KMS-11 (cell line): Measurements from ENCODE around the gene HMGCS2.

Source experiments
- H2AFZ ChIP-seq: fragments of 200-600 bp; sonication (generic); 2 replicates; pipeline ENCODE4 v1.6.1; 2016; ENCODE audit warnings: antibody characterized with exemption, mixed run types, low read depth
- H3K27ac ChIP-seq: fragments of 200-600 bp; sonication (generic); 2 replicates; pipeline ENCODE4 v1.6.1; 2016; ENCODE audit warnings: mild to moderate bottlenecking, mixed run types
- H3K27me3 ChIP-seq: fragments of 200-600 bp; sonication (generic); 2 replicates; pipeline ENCODE4 v1.6.1; 2017; ENCODE audit warnings: mild to moderate bottlenecking, low read depth, mixed run types, moderate library complexity; ENCODE audit not compliant: insufficient read depth
- H3K36me3 ChIP-seq: fragments of 200-600 bp; sonication (generic); 2 replicates; pipeline ENCODE4 v1.6.1; 2017; ENCODE audit warnings: mild to moderate bottlenecking, mixed run types; ENCODE audit not compliant: insufficient read depth
- H3K4me1 ChIP-seq: fragments of 200-600 bp; sonication (generic); 2 replicates; pipeline ENCODE4 v1.6.1; 2016; ENCODE audit warnings: mild to moderate bottlenecking, low read depth, mixed run types; ENCODE audit not compliant: poor library complexity, severe bottlenecking
- H3K4me2 ChIP-seq: fragments of 200-600 bp; sonication (generic); 2 replicates; pipeline ENCODE4 v1.7.0; 2016; ENCODE audit warnings: mild to moderate bottlenecking, mixed run types
- H3K4me3 ChIP-seq: fragments of 200-600 bp; sonication (generic); IDR thresholded peaks from 2 replicates; pipeline ENCODE4 v1.6.1; 2017; ENCODE audit warnings: low read depth, low read length, mixed read lengths; ENCODE audit not compliant: insufficient read depth
- H3K79me2 ChIP-seq: fragments of 200-600 bp; sonication (generic); 2 replicates; pipeline ENCODE4 v1.6.1; 2016; ENCODE audit warnings: low read depth, mixed run types; ENCODE audit not compliant: insufficient read depth
- H3K9ac ChIP-seq: fragments of 200-600 bp; sonication (generic); 2 replicates; pipeline ENCODE4 v1.6.1; 2016; ENCODE audit warnings: mild to moderate bottlenecking, mixed run types
- H4K20me1 ChIP-seq: fragments of 200-600 bp; sonication (generic); 2 replicates; pipeline ENCODE4 v1.6.1; 2016; ENCODE audit warnings: mild to moderate bottlenecking, mixed run types; ENCODE audit not compliant: insufficient read depth
- TF ChIP-seq, protein P1 (sequence below): fragments of 200-600 bp; sonication (generic); conservative IDR thresholded peaks from 2 replicates; pipeline ENCODE4 v1.6.1; 2017; ENCODE audit warnings: low read depth, mild to moderate bottlenecking, antibody characterized with exemption, low read length, moderate library complexity, mixed read lengths

HMGCS2 gene

DNA sequence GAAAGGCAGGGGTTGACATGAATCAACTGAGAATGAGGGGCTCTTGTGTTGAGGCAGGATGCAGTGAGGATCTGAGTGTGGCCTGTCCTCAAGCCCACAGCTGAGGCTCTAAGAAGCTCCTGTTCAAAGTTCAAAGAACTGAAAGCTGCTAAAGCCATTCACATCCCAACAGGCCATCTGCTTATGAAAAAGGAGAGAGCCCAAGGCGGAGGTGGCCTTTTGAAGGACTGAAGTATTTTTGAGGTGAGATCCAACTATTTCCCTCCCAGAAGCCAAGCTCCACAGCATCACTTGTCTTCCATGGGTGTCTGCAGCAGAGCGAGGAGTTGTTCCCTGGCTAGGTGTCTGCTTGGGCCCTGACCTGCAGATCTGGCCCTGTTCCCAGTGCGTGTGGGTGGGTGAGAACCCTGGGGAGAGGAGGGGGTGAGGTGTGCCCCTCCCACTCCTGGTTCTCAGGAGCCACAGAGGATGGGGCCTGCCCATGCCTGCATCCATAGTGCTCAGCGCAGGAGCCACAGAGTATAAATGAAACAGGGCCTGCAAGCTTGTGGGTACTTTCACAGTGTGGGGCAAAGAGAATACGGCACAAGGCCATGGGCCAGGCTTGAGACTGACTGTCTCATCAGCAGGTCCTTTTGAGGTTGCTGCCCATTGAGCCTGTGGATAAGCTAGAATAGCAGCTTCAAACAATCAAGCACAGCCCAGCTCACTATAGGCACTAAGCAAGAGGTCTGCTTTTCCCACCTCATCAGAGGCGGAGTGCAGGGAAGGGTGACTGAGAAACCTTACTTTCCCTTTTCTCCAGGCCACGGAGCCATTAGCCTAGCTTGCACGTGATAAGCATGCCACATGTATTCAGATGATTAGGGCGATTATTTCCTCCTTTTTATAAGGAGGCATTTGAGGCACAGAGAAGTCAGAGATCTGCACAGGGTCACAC is 26.8 kb upstream of the HMGCS2 start:
- Histone ChIP-seq H3K4me1 (peaks cover under 1% of the 10 kb centered on the region), H3K4me3 (no peak overlapping the region), H4K20me1 (no peaks in the 10 kb centered on the region), H2AFZ (no peak overlapping the region), H3K79me2 (no peaks in the 10 kb centered on the region), H3K36me3 (no peaks in the 10 kb centered on the region), H3K27ac (no peak overlapping the region), H3K4me2 (no peak overlapping the region), H3K9ac (no peak overlapping the region), H3K27me3 (no peaks in the 10 kb centered on the region)
- TF ChIP-seq, protein P1, sequence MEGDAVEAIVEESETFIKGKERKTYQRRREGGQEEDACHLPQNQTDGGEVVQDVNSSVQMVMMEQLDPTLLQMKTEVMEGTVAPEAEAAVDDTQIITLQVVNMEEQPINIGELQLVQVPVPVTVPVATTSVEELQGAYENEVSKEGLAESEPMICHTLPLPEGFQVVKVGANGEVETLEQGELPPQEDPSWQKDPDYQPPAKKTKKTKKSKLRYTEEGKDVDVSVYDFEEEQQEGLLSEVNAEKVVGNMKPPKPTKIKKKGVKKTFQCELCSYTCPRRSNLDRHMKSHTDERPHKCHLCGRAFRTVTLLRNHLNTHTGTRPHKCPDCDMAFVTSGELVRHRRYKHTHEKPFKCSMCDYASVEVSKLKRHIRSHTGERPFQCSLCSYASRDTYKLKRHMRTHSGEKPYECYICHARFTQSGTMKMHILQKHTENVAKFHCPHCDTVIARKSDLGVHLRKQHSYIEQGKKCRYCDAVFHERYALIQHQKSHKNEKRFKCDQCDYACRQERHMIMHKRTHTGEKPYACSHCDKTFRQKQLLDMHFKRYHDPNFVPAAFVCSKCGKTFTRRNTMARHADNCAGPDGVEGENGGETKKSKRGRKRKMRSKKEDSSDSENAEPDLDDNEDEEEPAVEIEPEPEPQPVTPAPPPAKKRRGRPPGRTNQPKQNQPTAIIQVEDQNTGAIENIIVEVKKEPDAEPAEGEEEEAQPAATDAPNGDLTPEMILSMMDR, result no peak

DNA sequence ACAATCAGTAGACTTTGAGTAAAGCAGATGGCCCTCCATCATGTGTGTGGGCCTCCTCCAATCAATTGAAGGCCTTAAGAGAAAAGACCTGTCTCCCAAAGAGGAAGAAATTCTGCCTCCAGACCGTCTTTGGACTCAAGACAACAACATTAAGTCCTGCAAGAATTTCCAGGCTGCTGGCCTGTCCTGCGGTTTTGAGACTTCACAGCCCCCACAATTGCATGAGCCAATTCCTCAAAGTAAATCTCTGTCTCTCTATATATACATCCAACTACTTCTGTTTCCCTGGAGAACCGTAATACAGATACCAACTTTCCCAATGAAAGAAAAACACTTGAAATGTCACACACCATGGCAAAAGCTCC is 26.2 kb upstream of the HMGCS2 start:
- Histone ChIP-seq H3K4me2 (no peak overlapping the region), H4K20me1 (no peaks in the 10 kb centered on the region), H3K4me3 (no peak overlapping the region), H3K4me1 (peaks cover 5% of the 10 kb centered on the region), H3K36me3 (no peaks in the 10 kb centered on the region), H3K27me3 (no peaks in the 10 kb centered on the region), H3K27ac (no peak overlapping the region), H3K79me2 (no peaks in the 10 kb centered on the region), H3K9ac (no peak overlapping the region), H2AFZ (no peak overlapping the region)
- TF ChIP-seq, protein P1, result no peak

DNA sequence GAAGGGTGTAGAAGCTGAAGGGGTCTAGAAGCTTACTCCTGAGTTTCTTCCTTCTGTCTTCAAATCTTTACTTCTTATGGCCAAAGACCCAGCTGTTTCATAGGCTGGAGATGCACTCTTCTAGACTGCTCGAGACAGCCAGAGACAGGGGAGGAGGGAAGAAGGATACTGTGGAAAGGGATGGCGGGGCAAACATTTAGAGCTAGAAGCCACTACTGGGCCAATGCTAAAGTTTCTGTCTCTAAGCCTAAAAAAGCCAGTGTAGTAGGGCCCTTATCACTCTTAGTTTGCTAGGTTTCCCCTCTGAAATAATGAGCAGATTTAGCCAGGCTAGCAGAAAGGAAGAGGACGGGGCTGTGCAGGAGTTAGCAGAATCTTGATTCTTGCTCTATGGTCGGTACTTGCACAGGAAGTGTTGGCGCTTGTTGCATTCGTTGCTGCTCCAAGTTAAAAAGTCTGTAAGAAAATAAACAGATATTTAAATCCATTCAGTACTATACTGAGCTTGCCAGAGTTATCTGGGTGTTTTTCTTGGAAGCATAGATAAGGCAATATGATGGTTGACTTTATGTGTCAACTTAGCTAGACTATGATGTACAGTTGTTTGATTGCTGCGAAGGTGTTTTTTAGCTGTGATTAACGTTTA is 25.6 kb upstream of the HMGCS2 start:
- Histone ChIP-seq H3K4me2 (no peak overlapping the region), H3K27ac (no peak overlapping the region), H3K9ac (no peak overlapping the region), H2AFZ (no peak overlapping the region), H3K27me3 (no peaks in the 10 kb centered on the region), H3K79me2 (no peaks in the 10 kb centered on the region), H3K4me1 (peaks cover 6% of the 10 kb centered on the region), H3K4me3 (no peak overlapping the region), H4K20me1 (no peaks in the 10 kb centered on the region), H3K36me3 (no peaks in the 10 kb centered on the region)
- TF ChIP-seq, protein P1, result no peak

DNA sequence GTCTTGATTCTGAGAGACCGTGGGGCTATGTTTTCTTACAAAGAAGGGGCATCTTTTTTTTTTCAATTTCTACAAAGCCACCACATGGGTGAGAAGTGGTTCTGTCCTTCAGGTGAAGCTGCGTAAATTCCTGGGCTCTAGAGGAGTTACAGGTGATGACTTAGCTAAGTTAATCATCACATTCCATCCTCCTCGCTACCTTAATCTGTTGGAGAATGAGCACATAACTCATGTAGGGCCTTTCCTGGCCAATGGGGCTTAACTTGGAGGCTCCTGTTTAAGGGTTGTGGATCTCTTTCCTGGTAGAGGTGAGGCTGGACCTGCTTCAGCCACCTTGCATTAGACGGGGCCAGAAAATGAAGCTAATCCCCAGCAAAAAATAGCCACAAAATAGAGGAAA is 22.7 kb upstream of the HMGCS2 start:
- H3K4me1 ChIP-seq, result peaks cover 36% of the 10 kb centered on the region
- H4K20me1 ChIP-seq, result no peaks in the 10 kb centered on the region
- TF ChIP-seq, protein P1, result no peak
- no peak overlapping the region for H3K4me3 ChIP-seq
- no peaks in the 10 kb centered on the region for H3K79me2 ChIP-seq
- no peak overlapping the region for H3K4me2 ChIP-seq
- H2AFZ ChIP-seq, result no peak overlapping the region
- H3K36me3 ChIP-seq, result no peaks in the 10 kb centered on the region
- H3K27me3 ChIP-seq, result no peaks in the 10 kb centered on the region
- no peak overlapping the region for H3K27ac ChIP-seq
- no peak overlapping the region for H3K9ac ChIP-seq
